Brain pericyte (primary cell): Measurements from ENCODE around the gene SH3GL1.

Source experiments
- DNase-seq: peaks from one replicate; pipeline ENCODE4 v3.0.0-alpha.2; 2012; ENCODE audit warnings: low read depth, low spot score

SH3GL1 gene

GRCh38 chr19:4319067-4319718 lies 81.2 kb downstream of the SH3GL1 start:
- DNase-seq = no peak

DNA sequence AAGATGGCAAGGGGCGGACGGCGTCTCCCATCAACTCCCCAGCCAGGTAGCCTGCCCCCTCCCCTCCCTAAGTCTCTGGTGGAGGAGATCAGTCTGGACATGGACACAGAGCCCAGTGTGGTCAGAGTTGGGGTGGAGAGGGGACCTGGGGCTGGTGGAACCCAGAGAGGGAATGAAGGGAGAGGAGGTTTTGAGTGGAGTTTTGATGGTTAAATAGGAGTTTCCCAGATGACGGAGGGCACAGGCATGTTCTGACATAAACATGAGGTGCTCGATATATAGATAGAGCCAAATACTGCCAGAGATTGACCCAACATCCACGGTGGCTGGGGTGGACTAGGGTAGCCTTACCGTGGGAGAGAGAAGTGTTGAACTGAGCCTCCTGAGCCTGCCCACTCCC lies 81.9 kb downstream of the SH3GL1 start:
- no peak for DNase-seq

- no peak for DNase-seq
Measured at GRCh38 chr19:4316956-4317355, 83.4 kb downstream of the SH3GL1 start.

GRCh38 chr19:4313847-4314490 lies 86.4 kb downstream of the SH3GL1 start:
- DNase-seq = no peak
